CD4-positive, alpha-beta T cell treated with Interferon gamma for 1 hour (primary cell): ENCODE results near the gene TFEB.

Experiments used
- DNase-seq: peaks from one replicate; pipeline ENCODE4 v3.0.0-alpha.2; 2020

TFEB gene

DNA sequence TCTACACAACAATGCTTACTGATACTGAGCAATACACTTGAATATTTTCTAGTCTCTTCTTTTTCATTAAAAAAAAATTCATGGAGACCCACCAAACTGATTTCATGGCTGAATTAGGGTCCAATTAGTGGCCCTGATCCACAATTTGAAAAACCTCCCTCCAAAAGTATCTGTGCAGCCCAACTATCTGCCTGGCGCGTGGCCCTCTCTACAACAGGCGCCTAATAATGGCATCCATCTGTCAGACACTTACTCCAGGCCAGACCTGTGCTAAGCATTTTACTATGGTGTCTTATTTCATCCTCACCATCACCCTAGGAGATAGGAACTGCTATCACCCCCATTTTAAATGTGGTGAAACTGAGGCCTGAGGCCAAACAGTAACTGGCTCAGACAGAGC lies 14.0 kb downstream of the TFEB start:
- DNase-seq, result no peak

DNA sequence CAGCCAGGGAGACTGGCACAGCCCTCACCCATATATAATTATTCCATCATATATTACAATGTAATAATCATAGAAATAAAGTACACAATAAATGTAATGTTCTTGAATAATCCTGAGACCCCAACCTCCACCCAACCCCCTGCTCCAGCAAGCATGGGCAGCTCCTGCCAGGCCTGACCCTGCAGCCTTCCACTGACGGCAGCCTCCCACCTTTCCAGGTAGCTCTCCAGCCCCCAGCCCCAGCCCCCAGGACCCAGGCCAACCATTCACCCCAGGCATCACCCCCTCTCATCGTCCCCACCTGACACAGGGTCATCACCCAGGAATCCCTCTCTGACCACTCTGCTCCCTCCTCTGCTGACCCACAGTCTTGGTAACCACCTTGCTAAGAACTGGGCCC lies 14.6 kb downstream of the TFEB start:
- no peak for DNase-seq

DNA sequence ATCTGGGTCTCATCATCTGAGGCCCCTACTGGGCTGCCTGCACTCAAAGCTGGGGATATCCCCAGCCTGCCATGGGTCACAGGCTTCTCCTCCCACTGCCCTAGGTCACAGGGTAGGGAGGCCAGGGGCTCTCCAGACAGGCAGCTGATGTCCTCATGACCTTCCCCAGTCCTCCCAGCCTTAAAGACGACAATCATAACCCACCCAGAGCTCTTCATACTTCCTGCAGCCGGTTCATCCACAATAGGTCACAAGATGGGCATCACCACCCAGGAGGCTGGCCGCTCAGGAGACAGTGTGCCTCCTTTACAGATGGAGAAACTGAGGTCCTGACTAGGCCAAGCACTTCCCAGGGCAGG lies 15.2 kb downstream of the TFEB start:
- no peak for DNase-seq

DNA sequence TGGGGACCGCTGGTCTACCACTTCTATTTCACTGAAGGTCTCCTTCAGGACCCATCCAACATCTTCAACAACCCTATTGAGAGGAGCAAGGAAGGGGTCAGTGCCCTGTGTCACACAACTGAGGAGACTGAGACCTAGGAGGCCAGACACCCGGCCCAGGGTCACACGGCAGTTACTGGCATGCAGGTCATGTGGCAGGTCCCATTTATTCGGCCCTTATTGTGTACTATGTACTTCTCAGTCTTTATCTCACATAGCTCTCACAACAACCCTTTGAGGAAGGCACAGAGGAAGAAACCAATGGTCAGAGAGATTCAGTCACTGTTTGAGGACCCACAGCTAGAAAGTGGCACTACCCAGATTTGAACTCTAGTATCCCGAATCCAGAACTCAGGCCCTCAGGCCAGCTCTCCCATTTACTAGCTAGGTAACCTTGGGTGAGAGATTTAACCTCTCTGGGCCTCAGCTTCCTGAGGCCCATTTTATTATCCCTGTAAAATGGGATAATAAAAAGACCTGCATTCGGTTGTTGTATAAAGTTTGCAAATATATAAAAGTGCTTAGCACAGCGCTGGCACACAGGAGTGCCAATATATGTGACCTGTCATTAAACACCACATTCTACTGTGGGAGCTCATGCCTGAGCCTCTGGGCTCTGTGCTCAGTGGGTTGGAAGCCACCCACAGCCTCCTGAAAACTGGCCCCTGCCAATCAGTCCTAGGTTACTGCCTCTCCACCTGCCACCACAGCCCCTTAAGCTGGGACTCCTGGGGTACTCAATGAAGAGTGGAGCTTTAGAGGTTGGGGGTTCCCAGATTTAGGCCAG lies 15.8 kb downstream of the TFEB start:
- DNase-seq, result no peak

DNA sequence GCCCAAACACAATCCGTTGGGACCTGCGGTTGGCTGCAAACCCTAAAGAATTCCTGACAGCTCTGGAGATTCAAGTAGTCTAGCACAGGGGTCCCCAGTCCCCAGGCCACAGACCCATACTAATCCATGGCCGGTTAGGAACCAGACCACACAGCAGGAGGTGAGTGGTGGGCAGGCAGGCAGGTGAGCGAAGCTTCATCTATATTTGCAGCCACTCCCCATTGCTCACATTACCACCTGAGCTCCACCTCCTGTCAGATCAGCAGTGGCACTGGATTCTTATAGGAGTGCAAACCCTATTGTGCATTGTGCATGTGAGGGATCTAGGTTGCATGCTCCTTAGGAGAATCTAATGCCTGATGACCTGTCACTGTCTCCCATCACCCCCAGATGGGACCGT lies 16.6 kb downstream of the TFEB start:
- DNase-seq, result no peak

DNA sequence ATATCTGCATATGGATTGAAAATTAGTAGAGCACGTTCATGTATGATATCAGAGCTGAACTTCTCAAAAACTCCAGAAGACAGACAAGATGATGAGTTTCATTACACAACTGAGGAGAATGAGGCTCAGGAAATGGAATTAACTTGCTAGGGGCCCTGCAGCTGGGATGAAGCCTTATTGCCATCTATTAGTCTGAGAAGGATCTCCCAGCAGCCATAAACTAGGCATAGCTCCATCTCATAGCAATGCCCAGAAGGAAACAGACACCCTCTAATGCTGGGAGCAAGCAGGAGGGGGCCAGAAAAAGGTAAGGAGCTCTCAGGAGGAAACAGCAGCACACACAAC lies 18.0 kb downstream of the TFEB start:
- no peak for DNase-seq

DNA sequence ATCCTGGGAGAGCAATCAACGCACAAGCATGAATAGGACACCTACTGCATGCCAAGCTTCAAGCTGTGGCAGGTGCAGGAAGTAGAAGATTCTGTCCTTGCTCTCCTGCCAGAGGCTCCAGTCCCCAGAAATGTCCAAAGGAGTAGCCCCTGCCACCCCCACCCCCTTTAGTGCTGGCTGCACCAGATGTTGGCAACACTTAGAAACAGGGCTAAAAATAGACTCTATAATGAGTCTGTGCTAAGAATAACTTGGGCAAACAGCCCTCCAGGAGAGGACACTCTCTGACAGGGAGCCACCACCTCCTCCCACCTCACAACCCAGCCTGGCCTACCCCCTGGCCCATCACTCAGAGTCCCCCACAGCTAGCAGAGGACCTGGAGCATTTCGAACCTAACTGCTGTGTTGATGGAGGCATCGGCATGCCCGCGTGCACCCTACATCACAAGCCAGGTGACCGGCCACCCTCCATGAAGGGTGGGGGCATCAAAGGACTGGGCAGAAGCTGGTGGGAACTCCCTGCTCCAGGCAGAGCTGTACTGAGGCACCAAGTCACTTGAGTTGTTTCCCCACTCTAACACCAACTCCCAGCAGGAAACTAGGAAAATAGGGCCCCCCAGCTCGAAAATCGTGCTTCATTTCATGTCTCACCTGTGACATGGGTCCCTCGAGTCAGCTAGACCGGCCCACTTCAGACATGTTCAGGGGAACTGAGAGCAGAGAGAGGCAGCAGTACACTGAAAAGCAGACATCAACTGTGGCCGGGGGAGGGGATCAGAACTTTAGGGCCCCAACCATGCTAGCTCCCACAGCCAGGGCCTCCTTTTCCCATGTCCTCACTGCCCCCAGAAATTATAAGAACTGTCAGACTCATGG lies 18.7 kb downstream of the TFEB start:
- no peak for DNase-seq

DNA sequence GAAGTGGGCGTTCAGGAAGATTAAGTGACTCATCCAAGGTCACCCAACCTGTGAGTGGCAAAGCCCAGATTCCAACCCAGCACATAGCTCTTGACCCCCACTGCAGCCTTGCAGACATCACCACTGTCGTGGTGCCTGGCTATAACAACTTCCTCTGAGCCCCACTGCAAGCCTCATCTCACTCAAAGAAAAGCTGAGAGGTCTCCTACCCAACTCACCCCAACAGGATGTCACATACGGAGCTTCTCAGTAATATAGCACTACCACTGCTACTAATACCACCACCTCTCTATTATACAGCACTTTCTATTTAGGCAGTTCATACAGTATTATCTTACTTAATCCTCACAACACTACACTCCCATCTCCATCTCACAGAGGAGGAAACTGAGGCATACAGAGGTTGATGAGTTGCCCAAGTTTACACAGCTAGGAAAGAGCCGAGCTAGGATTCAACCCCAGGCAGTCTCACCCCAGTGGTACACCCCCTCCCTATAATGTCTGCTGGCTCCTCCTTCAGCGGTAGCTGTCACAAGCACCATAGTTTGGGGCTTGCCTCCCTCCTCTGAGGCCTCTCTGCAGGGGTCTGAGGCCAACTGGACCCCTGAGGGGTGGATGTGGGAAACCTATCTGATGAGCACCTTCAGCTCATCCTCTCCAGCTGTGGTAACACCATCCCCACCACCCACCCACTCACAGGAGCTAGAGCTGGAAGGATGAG lies 19.5 kb downstream of the TFEB start:
- DNase-seq, result no peak

DNA sequence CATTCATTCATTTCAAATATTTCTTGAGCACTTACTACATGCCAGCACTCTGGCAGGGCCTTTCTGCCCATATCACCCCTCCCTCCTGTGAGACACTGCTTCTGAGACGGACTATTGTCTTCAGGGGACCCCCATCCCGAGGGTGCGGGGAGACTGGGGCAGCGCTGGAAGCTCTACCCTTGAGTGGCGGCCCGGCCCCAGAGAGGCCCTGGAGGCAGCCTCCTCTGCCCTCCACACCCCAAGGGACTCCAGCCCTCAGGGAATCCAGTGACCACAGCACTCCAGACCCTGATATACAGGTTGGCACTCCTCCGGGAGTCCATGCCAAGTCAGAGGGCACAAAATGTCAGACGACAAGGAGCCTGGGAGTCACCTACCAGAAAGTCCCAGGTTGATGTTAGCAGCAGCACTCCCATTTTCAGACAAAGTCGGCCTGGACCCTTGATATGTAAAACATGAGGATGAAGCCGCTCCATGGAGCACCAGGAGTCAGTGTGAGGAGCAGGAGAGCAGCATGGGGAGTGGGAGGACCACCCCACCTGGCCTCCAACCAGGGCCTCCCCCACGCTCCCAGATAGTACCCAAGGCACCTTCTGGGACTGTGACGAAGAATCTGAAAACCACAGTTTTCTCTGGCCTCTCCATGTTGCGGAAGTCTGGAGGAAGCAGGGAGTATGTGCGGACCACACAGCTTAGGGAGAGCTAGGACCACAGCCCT lies 20.7 kb downstream of the TFEB start:
- DNase-seq, result no peak

DNA sequence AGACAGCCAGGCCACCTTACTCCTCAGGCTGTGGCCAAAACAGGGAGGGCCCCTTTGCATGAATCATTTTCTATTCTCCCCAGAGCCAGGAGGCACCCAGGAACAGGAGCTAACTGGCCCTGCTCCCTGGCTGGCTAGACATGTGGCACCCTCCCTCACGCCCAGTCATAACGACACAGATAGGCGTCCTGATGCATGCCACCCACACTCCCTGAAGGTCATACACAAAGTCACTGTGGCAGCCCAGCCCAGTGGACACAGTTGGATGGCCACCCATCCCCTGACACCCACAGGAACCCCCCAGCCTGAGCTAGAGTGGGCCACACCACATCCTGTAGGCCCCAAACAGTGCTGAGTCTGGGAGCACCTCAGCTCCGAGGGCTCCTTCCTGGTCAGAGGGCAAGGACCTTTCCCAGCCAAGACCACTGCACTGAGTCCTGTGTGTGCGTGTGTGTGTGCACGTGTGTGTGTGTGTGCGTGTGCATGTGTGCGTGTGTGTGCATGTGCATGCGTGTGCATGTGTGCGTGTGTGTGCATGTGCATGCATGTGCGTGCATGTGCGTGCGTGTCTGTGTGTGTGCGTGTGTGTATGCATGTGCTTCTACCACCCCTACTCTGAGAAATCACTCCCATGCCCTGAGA lies 21.6 kb downstream of the TFEB start:
- DNase-seq, result no peak

DNA sequence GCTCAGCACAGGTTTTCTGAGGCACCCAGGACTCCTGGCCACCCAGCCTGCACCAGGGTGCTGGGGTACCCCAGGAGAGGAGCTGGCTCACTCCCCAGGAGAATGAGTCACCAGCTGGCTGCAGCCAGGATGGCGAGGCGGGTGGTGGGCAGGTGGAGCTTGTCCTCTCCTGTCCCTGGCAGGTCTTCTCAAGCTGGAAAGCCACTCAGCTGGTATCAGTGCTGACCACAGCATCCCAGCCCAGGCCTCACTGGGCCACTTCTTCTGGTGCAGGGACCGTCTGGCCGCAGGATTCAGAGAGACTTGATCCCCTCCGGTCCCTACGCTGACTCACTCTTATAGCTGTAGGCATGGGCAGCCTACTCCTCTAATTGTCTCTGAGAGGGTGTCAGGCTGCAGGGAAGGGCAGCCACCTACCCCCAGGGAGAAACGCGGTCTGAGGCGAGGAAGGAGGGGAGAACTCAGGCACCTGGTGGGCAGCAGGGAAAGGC lies 22.2 kb downstream of the TFEB start:
- DNase-seq, result no peak

DNA sequence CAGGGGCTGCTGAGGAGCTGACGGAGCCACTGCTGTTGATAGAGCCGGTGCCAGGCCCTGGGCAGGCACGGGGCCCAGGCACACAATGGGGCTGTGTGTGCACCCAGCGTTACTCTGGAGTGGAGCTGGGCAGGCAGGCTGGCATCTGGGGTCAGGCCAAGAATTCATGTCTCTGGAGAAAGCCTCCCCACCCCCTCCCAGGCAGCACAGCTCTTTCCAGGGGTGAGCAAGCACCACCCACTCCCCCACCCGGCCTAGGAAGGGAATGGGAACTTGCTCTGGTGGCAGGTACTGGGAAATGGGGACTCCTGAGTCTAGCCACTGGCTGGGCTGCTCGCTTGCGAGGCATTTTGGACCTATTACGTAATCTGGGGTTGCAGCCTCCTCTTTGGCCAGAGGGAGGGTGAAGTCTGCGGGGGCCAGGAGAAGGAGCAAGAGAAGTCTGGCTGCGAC lies 22.7 kb downstream of the TFEB start:
- no peak for DNase-seq

DNA sequence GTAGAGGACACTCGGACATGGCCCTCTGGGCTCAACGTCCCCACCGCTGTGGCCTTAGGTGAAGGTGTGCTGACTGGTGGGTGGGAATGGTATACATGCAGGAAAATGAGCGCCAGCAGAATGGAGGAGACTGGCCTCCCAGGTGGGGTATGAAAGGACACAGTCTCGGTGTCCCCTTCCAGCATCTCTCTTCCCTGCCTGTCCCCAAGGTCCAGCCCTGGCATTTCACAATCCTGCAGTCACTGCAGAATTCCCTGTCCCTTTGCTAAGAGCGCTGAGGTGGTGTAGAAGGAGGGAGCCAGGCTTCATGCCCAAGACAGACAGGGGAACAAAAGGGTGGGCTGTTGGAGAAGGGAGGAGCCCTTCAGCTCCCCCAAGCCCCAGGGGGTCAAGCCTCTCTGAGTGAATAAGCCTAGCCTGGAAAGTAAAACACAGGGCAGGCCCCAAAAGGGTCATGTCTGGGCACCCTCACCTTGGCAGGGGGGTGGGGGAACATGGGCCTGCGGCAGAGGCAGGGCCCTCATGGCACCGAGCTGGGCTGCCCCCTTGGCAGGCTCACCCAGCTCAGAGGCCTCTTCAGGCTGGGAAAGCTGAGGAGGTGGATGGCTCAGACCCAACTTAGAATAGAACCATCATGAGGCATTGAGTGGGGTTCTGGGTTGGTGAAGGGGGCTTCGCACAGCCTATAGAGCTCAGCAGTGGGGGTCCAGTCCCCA lies 23.9 kb downstream of the TFEB start:
- no peak for DNase-seq

DNA sequence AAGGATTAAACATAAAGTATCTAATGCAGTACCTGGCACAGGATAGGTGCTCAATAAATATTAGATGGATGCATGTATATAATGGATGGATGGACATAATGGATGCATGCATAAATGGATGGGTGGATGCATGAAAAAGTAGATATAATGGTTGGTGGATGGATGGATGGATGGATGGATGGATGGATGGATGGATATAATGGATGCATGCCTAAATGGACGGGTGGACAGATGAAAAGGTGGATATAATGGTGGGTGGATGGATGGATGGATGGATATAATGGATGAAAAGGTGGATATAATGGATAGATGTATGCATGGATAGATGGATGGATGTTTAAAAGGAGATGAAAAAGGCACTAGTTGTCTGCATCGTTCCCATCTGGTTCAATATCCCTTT lies 26.0 kb downstream of the TFEB start:
- no peak for DNase-seq

DNA sequence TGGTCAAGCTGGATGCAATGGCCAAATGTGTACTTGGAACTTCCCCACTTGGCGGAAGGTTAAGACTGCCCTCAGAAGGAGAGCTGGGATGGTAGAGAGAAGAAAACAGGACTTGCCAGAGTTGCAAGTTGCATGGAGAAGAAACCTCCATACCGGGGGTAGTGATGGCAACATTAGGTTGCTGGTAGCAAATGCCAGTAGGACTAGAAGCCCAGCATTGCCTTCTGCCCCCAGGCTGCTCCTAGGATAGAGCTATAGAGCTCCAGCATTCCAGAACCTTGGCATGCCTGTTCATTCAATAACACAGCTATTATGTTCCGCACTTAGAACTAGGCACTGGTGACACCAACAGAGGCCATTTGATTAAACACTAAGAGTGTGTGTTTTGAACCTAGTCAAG lies 26.6 kb downstream of the TFEB start:
- DNase-seq, result no peak

DNA sequence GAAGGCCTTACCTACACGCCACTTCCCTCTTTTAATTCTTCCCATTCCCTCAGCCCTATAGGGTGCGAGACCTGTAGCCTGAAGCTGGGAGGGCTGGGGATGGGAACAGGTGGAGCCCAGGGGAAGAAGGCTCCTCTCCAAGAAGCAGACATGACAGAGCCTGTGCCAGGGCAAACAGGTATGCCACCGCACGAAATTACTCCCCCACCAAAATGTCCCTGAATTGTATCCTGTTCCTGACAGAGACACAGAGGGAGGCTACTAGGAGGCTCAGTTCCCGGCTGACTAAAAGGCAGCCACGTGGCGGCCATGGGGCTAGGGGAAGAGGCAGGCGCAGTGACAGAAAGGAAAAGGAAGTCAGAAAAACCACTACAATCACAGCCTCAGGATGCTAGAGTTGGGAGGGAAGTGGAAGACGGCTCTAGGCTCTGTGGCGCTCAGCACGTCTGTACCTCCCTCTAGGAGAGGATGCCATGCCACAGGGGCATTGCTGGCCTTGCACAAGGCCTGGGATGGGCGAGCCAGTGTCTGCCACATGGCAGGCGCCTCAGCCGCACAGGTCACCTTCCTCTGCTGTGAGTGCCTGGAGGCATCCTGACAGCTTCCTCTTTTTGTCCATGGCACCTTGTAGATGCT lies 27.7 kb downstream of the TFEB start:
- DNase-seq, result peak; percentile 32

DNA sequence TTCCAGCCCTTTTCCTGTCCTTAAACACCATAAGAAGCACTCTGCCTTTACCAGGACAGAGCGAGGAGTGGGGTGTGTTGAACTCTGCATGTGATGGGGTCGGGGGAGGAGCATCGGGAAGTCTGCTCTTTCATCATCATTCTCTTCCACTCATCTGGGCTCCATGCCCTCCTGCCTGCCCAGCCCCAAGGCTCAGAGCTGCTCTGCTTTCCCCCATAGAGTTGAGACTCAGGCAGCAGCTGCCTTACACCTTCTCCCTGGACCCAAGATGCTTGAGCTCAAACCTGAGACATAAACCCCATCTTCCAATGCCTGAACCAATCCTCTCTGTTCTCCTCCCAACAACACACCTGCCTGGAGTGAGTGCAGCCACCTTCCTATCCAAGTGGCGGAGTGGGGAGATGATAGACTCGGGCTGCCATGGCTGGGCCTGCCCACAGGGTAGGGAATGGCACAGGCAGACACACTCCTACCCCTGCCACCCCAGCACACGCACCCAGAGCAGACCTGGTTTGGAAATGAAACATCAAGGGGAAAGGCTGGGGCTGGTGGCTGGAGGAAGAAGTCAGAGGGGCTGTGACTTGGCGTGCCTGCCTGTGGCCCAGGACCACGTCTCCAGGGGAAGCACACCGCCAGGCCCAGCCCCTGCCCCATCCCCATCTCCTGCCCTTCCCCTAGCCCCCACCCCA lies 28.4 kb downstream of the TFEB start:
- no peak for DNase-seq

DNA sequence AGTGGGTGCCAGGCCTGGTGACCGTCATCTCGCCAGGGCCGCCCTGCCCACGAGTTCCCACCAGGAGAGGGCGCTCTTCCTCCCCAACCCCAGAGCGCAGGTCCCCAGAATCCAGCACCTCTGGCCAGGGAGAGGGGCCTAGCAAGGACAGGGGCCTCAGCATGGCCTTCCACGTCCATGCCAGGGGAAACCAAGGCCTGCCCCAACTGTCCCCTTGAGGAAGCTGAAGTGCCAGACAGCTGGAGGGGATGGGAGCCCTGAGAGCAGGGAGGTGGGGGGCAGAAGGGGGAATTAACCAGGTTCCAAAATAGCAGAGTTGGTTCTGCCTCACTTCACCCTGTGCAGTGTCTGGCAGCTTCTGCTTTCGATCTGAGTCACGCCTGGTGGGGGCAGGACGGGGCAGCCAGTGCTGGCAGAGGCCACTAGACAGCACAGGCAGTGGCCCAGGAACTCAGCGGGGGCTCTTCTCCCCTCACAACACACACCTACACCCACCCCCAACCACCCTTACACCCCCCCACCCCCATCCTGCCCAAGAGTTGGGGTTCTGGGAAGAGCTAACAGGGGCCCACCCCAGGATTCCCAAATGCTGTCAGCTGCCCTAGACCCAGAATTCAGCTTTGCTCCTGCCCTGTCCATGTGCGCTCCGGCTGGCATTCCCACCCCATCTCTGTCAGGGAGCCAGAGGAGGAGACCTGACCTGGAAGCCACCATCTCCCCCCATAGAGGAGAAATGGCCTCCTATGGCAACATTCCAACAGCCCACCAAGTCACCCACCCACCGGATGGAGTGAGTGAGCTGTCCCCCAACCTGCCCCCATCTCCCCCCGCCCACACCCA lies 29.2 kb downstream of the TFEB start:
- DNase-seq, result peak; percentile 80

DNA sequence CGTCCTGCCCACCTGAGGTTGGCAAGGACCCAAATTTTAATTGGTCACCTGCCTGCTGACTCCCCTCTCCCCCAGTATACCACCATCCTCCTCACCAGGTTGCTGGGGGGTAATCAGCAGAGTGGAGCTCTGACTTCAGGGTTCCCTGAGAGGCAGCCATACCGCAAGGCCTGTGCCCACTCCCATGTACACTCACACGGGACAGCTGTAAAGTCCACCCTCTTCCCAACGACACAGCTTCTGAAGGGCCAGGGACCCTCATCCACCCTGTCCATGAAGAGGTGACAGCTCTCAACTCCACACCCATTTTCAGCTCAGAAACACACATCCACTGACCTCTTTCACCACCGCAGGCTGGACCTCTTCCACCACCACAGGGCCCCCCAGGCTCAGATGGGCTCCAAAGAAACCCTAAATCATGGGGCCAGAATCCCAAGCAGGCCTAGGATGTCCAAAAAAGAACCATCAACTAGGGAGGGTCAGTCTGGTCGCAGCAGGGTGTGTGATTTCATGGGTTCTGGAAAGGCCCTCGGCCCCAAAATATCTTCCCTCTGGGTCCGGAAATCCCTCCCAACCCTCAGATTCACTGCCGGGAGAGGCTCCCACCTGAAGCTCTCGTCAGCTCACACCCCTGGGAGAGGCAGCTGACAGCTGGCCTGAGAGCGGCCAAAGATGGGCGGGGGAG lies 30.0 kb downstream of the TFEB start:
- no peak for DNase-seq
